Smooth muscle cell (in vitro differentiated cells): ENCODE measurements around the gene PAK1IP1. TPM values are rescaled to one million over a fixed set of nuclear protein-coding genes. Genes with fewer than 3 reads are reported as not detected.
A peak's percentile ranks its signal among the peaks of the same experiment; 100 is the strongest.

Source experiments
- DNase-seq: peaks from one replicate; lab custom pipeline; 2025; ENCODE audit not compliant: unreplicated experiment; lab: John Stamatoyannopoulos, UW
- H2AFZ ChIP-seq: fragments of 200-600 bp; sonication (generic); 2 replicates; pipeline ENCODE4 v1.6.0; 2016; ENCODE audit warnings: antibody characterized with exemption, low read depth, mild to moderate bottlenecking
- H3F3A ChIP-seq: fragments of 200-600 bp; sonication (generic); 2 replicates; pipeline ENCODE4 v1.6.0; 2017; ENCODE audit warnings: antibody characterized with exemption, low read depth
- H3K27ac ChIP-seq: fragments of 200-600 bp; sonication (generic); 2 replicates; pipeline ENCODE4 v1.5.1; 2016; ENCODE audit warnings: low read depth, mild to moderate bottlenecking
- H3K27me3 ChIP-seq: fragments of 200-600 bp; sonication (generic); 2 replicates; pipeline ENCODE4 v1.6.1; 2016; ENCODE audit warnings: low read depth, mild to moderate bottlenecking
- H3K36me3 ChIP-seq: fragments of 200-600 bp; sonication (generic); 2 replicates; pipeline ENCODE4 v1.5.1; 2016; ENCODE audit warnings: low read depth
- H3K4me1 ChIP-seq: fragments of 200-600 bp; sonication (generic); 2 replicates; pipeline ENCODE4 v1.5.1; 2016; ENCODE audit warnings: low read depth
- H3K4me2 ChIP-seq: fragments of 200-600 bp; sonication (generic); 2 replicates; pipeline ENCODE4 v1.6.0; 2016; ENCODE audit warnings: mild to moderate bottlenecking
- H3K4me3 ChIP-seq: fragments of 200-600 bp; sonication (generic); 2 replicates; pipeline ENCODE4 v1.5.1; 2016; ENCODE audit warnings: mild to moderate bottlenecking
- H3K79me2 ChIP-seq: fragments of 200-600 bp; sonication (generic); 2 replicates; pipeline ENCODE4 v1.6.0; 2016; ENCODE audit warnings: low read depth, mild to moderate bottlenecking
- H3K9ac ChIP-seq: fragments of 200-600 bp; sonication (generic); 2 replicates; pipeline ENCODE4 v1.6.0; 2016; ENCODE audit warnings: low read depth
- H3K9me3 ChIP-seq: fragments of 200-600 bp; sonication (generic); replicated peaks from 2 replicates; pipeline ENCODE4 v1.5.1; 2016; ENCODE audit warnings: low read depth
- H4K20me1 ChIP-seq: fragments of 200-600 bp; sonication (generic); 2 replicates; pipeline ENCODE4 v1.6.0; 2016; ENCODE audit warnings: low read depth
- CTCF ChIP-seq: fragments of 200-600 bp; sonication (generic); IDR thresholded peaks from 2 replicates; pipeline ENCODE4 v1.5.1; 2017; ENCODE audit warnings: borderline replicate concordance, mild to moderate bottlenecking, antibody characterized with exemption; ENCODE audit not compliant: insufficient read depth, poor library complexity, severe bottlenecking
- WGBS: methylation state at CpG from one replicate; pipeline ENCODE4 v1.1.7; 2016; ENCODE audit warnings: low lambda C conversion rate; 5-methylcytosine and 5-hydroxymethylcytosine counted together
- polyA plus RNA-seq: library from polyadenylated mRNA; unstranded; fragments of >200 nt; fragmentation: Nextera tagmentation; extraction: Ambion mirVana; gene quantifications from 2 replicates; pipeline ENCODE4 v1.2.1, GENCODE V29; 2016
- total RNA-seq: library from RNA; depleted of rRNA; stranded (reverse); fragments of >200 nt; gene quantifications from 2 replicates; pipeline ENCODE4 v1.2.3, GENCODE V29; 2014

Gene PAK1IP1
- total and polyA plus RNA-seq, 2 experiments from 2014 or later, result 20.9 to 22.0 TPM

- peak overlapping the region; percentile 23 for H2AFZ ChIP-seq
- no peaks in the 10 kb centered on the region for H3K9me3 ChIP-seq
- no peak for TF ChIP-seq CTCF
- H3K4me2 ChIP-seq, result peak overlapping the region; percentile 99
- no peaks in the 10 kb centered on the region for H3K27me3 ChIP-seq
- H3K79me2 ChIP-seq, result peaks cover 38% of the 10 kb centered on the region
- peak overlapping the region; percentile 85 for H3K4me3 ChIP-seq
- H4K20me1 ChIP-seq, result no peaks in the 10 kb centered on the region
- 40% methylated on average over 8 of the region's 8 CpGs for whole genome bisulfite sequencing
- H3K9ac ChIP-seq, result peak overlapping the region; percentile 95
- peaks cover 43% of the 10 kb centered on the region for H3K4me1 ChIP-seq
- H3K36me3 ChIP-seq, result no peaks in the 10 kb centered on the region
- DNase-seq, result no peak
- peaks cover 12% of the 10 kb centered on the region for H3F3A ChIP-seq
- peak overlapping the region; percentile 98 for H3K27ac ChIP-seq
Measured at GRCh38 chr6:10692965-10693538, 1.7 kb upstream of the PAK1IP1 start.

DNA sequence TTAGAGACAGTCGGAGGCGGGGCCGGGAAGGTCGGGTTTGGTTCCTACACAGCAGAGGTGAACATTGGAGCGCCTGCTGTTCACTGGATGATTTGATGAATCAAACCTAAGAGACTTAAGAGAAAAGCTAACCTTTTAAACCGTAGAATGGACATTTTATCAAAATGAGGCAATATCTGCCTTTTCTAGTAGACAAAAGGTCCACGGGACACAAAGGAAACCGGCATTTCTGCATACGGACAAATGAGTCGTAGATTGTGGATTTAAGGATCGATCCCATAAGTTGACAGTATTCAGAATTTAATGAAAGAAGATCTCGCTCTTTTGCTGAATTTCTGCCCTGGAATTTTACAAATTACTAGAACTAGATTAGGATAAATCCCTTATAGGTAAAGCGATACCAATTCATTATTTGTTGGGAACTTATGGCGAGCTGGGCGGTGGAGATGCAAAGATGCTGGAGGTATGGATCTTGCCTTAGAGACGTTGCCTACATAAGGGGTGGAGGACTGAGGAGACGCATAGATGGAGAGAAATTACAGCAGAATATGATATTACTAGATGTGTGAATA lies 400 bp downstream of the PAK1IP1 start:
- H3F3A ChIP-seq, result peaks cover 12% of the 10 kb centered on the region
- peak overlapping the region; percentile 98 for H3K27ac ChIP-seq
- peak overlapping the region; percentile 99 for H3K4me2 ChIP-seq
- peak overlapping the region; percentile 85 for H3K4me3 ChIP-seq
- peak overlapping the region; percentile 95 for H2AFZ ChIP-seq
- H3K36me3 ChIP-seq, result peaks cover under 1% of the 10 kb centered on the region
- H3K9ac ChIP-seq, result peak overlapping the region; percentile 95
- peaks cover 42% of the 10 kb centered on the region for H3K4me1 ChIP-seq
- TF ChIP-seq CTCF, result no peak
- no peak for DNase-seq
- H3K27me3 ChIP-seq, result no peaks in the 10 kb centered on the region
- H4K20me1 ChIP-seq, result no peaks in the 10 kb centered on the region
- no peaks in the 10 kb centered on the region for H3K9me3 ChIP-seq
- WGBS, result 1% methylated on average over 17 of the region's 17 CpGs
- H3K79me2 ChIP-seq, result peaks cover 41% of the 10 kb centered on the region

DNA sequence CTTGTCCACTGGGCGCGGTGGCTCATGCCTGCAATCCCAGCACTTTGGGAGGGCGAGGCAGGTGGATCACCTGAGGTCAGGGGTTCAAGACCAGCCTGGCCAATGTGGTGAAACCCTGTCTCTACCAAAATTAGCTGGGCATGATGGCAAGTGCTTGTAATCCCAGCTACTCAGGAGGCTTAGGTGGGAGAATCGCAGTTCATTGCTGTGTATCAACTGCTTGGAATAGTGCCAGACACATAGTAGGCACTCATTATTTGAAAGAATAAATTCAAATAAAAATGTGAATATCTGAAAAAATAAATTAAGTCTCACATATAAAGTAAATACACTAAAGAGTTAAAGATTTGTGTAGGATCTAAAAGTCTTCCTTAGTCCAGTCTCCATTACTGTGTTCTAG lies 1.9 kb downstream of the PAK1IP1 start:
- Histone ChIP-seq H3F3A (peaks cover 9% of the 10 kb centered on the region), H3K79me2 (peaks cover 50% of the 10 kb centered on the region), H3K9me3 (no peaks in the 10 kb centered on the region), H3K4me2 (no peak overlapping the region), H3K9ac (no peak overlapping the region), H3K27ac (no peak overlapping the region), H4K20me1 (no peaks in the 10 kb centered on the region), H3K36me3 (peaks cover 3% of the 10 kb centered on the region), H3K27me3 (no peaks in the 10 kb centered on the region), H3K4me3 (no peak overlapping the region), H2AFZ (no peak overlapping the region), H3K4me1 (peaks cover 27% of the 10 kb centered on the region)
- TF ChIP-seq CTCF, result no peak
- DNase-seq, result no peak
- 96% methylated on average over 4 of the region's 4 CpGs for WGBS

- H3K4me2 ChIP-seq, result no peak overlapping the region
- peaks cover 4% of the 10 kb centered on the region for H3K36me3 ChIP-seq
- peaks cover 6% of the 10 kb centered on the region for H3F3A ChIP-seq
- no peak for DNase-seq
- H3K4me3 ChIP-seq, result no peak overlapping the region
- WGBS, result 92% methylated on average over 8 of the region's 8 CpGs
- H3K4me1 ChIP-seq, result peaks cover 6% of the 10 kb centered on the region
- H3K9ac ChIP-seq, result no peak overlapping the region
- no peak for TF ChIP-seq CTCF
- H3K79me2 ChIP-seq, result no peaks in the 10 kb centered on the region
- no peak overlapping the region for H2AFZ ChIP-seq
- H3K9me3 ChIP-seq, result no peaks in the 10 kb centered on the region
- H4K20me1 ChIP-seq, result no peaks in the 10 kb centered on the region
- H3K27ac ChIP-seq, result no peak overlapping the region
- no peaks in the 10 kb centered on the region for H3K27me3 ChIP-seq
Measured at GRCh38 chr6:10713962-10714361, 19.2 kb downstream of the PAK1IP1 start.
